CD4-positive, alpha-beta T cell treated with Interleukin-6 at 100 ng/mL for 8 hours (primary cell): ENCODE data around the gene FGF21.
"Not testable (repeated sequence)": the region's sequence is repeated elsewhere in the genome, so short reads cannot be mapped to it uniquely, and the experiment has no call there.

Source experiments
- DNase-seq: peaks from one replicate; pipeline ENCODE4 v3.0.0-alpha.2; 2020; ENCODE audit warnings: mixed read lengths, low spot score

The FGF21 gene

GRCh38 chr19:48755084-48755641 is at the start of gene FGF21:
FGF21 (plus strand) TSS chr19:48755524; CDS start chr19:48756237, 713 bp downstream.
- DNase-seq: no peak

- DNase-seq: no peak
Observed at GRCh38 chr19:48708471-48708870, 46.9 kb upstream of the FGF21 start.

DNA sequence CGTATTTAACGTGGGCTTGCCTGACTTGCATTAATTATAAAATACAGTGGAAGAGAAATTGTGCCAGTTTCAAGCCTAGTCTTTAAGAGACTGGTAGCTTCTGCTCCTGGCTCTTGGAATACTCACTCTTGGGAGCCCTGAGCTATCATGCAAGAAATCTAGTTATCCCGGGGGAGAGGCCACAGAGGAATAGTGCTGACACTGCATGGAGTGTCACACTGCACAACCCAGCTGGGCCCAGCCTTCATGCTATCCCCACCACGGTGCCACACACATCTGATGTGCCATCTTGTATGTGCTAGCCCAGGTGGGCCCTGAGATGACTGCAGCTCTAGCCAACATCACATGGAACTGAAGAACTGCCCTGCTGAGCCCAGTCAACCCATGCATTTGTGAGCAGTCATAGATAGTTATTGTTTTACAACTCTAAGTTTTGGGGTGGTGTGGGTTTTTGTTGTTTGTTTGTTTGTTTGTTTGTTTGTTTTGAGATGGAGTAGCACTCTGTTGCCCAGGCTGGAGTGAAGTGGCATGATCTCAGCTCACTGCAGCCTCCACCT is 44.1 kb upstream of the FGF21 start:
- DNase-seq: no peak

GRCh38 chr19:48713041-48713863 is 42.1 kb upstream of the FGF21 start:
- DNase-seq: no peak

- peak; percentile 98 for DNase-seq
Observed at GRCh38 chr19:48713864-48714755, 41.2 kb upstream of the FGF21 start.

DNA sequence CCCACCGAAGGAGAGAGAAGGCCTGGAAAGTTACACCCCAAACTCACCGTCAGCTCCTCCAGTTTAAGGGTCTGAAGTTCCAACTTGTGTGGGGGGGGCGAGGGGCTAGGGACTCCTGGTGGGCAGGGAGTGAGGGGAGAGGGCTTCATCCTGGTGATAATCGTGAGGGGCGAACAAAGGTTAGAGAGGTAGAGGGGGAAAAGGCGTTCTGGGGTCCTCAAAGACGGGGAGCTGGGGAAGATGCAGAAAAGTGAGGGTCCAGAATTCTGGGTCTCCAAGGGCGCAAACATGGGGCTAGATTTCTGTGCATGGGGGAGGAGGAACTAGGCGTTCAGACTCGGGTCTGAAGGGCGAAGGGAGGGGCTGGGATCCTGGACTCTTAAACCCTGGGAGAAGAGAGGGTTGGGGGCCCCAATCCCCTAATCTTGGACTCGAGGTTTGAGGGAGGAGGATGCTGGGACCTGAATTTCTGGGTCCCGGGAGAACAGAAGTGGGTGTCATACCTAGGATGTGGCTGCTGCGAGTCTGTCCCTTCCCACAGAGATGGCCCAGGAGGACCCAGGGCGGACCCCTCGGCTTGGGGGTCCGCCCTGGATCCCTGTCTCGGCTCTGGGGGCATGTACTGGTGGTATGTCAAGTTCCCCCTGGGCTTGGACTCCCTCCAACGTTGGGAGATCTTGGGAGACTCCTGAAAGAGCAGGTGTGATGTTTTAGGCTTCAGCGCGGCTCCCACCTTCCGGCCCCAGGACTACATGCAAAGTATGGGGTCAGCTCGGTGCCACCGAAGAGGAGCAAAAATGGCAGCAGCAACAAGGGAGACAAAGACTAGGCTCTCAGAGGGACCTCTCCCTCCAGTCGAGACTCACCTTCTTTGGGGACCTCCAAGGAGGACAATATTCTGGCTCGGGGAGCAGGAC is 40.3 kb upstream of the FGF21 start:
- DNase-seq: no peak

- DNase-seq: no peak
Observed at GRCh38 chr19:48715681-48716171, 39.6 kb upstream of the FGF21 start.

GRCh38 chr19:48716562-48717291 is 38.6 kb upstream of the FGF21 start:
- no peak for DNase-seq

DNA sequence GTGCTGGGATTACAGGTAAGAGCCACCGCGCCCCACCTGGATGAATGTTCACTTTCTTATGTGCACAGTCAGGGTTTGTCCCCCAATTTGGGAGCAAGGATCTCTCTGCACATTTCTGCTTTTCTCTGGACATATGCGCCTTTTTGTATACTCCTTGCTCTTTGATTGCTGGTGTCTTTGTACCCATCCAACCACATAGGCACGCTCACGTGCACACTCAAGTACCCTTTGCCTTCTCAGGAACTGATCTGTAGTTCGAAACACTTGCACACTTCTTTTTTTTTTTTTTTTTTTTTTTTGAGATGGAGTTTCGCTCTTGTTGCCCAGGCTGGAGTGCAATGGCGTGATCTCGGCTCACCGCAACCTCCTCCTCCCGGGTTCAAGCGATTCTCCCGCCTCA is 37.2 kb upstream of the FGF21 start:
- DNase-seq: not testable (repeated sequence)

GRCh38 chr19:48718711-48719231 is 36.6 kb upstream of the FGF21 start:
- DNase-seq: no peak

- DNase-seq: no peak
Observed at GRCh38 chr19:48719263-48720171, 35.8 kb upstream of the FGF21 start, which contains the start of gene MAMSTR. MAMSTR (minus strand) TSS chr19:48719725; CDS start chr19:48719031, 694 bp downstream.

DNA sequence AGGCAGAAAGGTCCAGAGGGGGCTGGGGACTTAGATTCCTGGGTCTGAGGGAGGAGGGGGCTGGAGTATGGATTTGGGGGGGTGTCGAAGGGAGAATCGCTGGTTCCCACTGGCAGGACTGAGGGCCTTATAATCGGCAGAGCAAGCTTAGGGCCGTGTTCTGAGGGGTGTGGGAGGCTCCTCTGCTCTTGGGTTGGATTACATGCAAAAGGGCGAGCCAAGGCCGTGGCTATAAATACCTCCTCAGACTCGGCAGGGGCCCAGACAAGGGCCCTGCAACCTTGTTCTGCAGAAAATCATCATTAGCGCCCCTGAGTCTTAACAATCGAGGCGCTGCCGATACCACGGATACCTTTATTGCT is 35.1 kb upstream of the FGF21 start:
- DNase-seq: no peak

- peak; percentile 93 for DNase-seq
Observed at GRCh38 chr19:48720613-48721296, 34.6 kb upstream of the FGF21 start.

- no peak for DNase-seq
Observed at GRCh38 chr19:48722196-48722708, 33.1 kb upstream of the FGF21 start.

DNA sequence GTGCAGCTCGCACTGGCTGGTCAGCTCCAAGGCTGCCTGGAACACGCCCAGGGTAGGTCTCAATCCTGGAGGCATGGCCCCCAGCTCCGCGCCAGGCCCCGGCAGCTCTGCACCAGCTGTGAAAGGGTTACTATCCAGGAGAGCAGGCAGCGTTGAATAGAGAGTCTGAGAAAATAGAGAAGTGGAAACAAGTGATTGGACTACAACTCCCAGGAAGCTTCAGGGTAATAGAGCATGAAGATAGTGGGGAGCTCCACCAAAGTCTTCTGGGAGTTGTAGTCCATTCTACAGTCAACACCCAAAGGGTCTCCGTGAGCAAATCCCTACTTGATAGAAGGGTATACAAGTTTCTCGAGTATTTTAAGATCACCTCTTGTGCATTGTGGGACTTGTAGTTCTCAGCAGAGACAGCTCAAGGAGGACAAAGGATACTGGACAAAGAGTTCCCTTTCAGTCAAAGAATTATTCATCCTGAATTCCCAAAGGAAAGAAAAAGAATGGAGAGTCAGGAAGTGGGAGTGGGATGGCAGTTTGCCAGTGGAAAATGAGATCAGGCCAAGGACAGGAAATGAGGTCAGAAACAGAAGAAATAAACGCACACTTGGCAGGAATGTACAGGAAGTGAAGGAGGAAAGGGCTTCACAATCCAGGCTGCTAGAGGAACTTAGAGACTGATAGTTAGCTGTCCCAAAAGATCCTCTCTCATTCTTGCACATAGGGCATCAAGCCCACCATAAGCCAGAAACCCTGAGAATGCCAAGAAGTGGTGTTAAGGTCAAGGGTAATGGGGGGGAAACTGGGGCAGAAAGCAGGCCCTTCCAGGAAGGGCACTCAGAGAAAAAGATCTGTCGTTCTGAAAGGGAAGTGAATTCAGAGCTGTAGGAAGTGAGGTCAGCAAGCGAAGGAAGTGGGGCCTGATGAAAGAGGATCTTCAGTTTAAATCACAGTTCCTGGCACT is 30.2 kb upstream of the FGF21 start:
- peak; percentile 50 for DNase-seq

DNA sequence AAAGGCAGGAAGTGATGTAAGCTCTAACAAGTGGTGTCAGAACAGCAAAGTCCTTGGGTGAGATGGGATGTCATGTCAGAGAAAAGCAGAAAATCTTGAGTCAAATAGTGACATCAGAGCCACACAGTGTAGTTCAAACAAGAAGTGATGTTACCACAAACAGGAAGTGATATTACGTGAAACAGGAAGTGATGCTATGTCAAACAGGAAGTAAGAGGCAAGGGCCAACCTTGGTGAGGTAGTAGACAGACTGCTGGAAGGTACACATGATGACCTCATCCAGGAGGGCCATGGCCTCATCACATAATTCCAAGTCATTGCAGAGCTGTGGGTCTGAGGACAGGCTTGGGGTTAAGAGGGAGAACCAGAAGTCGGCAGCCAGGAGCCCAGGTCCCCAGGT is 28.8 kb upstream of the FGF21 start:
- DNase-seq: peak; percentile 52
